ENCODE results near the gene ZDHHC23. TPM values are rescaled to one million over a fixed set of nuclear protein-coding genes. Genes with fewer than 3 reads are reported as not detected.

The ZDHHC23 gene
- 1.0 TPM for total RNA-seq

- Histone ChIP-seq H3K36me3 (ENCODE audit: control insufficient read depth in 3 of 3, insufficient read depth in 3 of 3, low read length in 3 of 3) (no peaks in the 10 kb centered on the region), H3K27ac (ENCODE audit: low read depth, low read length) (no peak within 1 kb of the TSS), H3K9ac (ENCODE audit: low read depth in 1 of 3, low read length in 3 of 3) (peak within 1 kb of the TSS; percentile 10 to 65 (median 64)), H3K4me1 (ENCODE audit: control insufficient read depth in 3 of 3, insufficient read depth in 3 of 3, low read length in 3 of 3) (peaks cover 5 to 10% (median 7%) of the 10 kb centered on the region in 3 donors), H3K27me3 (ENCODE audit: control insufficient read depth in 3 of 3, insufficient read depth in 3 of 3, low read length in 3 of 3) (no peaks in the 10 kb centered on the region), H3K4me3 (ENCODE audit: low read length in 3 of 3) (peak within 1 kb of the TSS; percentile 81 to 83 (median 82)), H3K9me3 (ENCODE audit: control insufficient read depth in 3 of 3, low read length in 3 of 3) (no peaks in the 10 kb centered on the region)
Observed at GRCh38 chr3:113947372-113948014, at the start of gene ZDHHC23. TSS of gene ZDHHC23 (plus strand) at chr3:113948013. CDS start at chr3:113948803, 790 bp downstream.

GRCh38 chr3:113898892-113899291 is 48.9 kb upstream of the ZDHHC23 start:
- H3K36me3 ChIP-seq (ENCODE audit: control insufficient read depth in 3 of 3, insufficient read depth in 3 of 3, low read length in 3 of 3) = no peaks in the 10 kb centered on the region
- no peak overlapping the region for H3K9ac ChIP-seq (ENCODE audit: low read depth in 1 of 3, low read length in 3 of 3)
- H3K4me3 ChIP-seq (ENCODE audit: low read length in 3 of 3) = no peak overlapping the region
- no peak overlapping the region for H3K27ac ChIP-seq (ENCODE audit: low read depth, low read length)
- no peaks in the 10 kb centered on the region for H3K9me3 ChIP-seq (ENCODE audit: control insufficient read depth in 3 of 3, low read length in 3 of 3)
- H3K27me3 ChIP-seq (ENCODE audit: control insufficient read depth in 3 of 3, insufficient read depth in 3 of 3, low read length in 3 of 3) = no peaks in the 10 kb centered on the region
- no peaks in the 10 kb centered on the region for H3K4me1 ChIP-seq (ENCODE audit: control insufficient read depth in 3 of 3, insufficient read depth in 3 of 3, low read length in 3 of 3)

- Histone ChIP-seq H3K9me3 (ENCODE audit: control insufficient read depth in 3 of 3, low read length in 3 of 3) (no peaks in the 10 kb centered on the region), H3K9ac (ENCODE audit: low read depth in 1 of 3, low read length in 3 of 3) (no peak overlapping the region), H3K27me3 (ENCODE audit: control insufficient read depth in 3 of 3, insufficient read depth in 3 of 3, low read length in 3 of 3) (no peaks in the 10 kb centered on the region), H3K4me1 (ENCODE audit: control insufficient read depth in 3 of 3, insufficient read depth in 3 of 3, low read length in 3 of 3) (no peaks in the 10 kb centered on the region), H3K36me3 (ENCODE audit: control insufficient read depth in 3 of 3, insufficient read depth in 3 of 3, low read length in 3 of 3) (no peaks in the 10 kb centered on the region), H3K4me3 (ENCODE audit: low read length in 3 of 3) (no peak overlapping the region), H3K27ac (ENCODE audit: low read depth, low read length) (no peak overlapping the region)
Observed at GRCh38 chr3:113906568-113907140, 41.2 kb upstream of the ZDHHC23 start.

- H3K9me3 ChIP-seq (ENCODE audit: control insufficient read depth in 3 of 3, low read length in 3 of 3) = no peaks in the 10 kb centered on the region
Observed at GRCh38 chr3:113908133-113908532, 39.7 kb upstream of the ZDHHC23 start.

GRCh38 chr3:113910966-113911365 is 36.8 kb upstream of the ZDHHC23 start:
- Histone ChIP-seq H3K27ac (ENCODE audit: low read depth, low read length) (no peak overlapping the region), H3K9ac (ENCODE audit: low read depth in 1 of 3, low read length in 3 of 3) (no peak overlapping the region), H3K27me3 (ENCODE audit: control insufficient read depth in 3 of 3, insufficient read depth in 3 of 3, low read length in 3 of 3) (no peaks in the 10 kb centered on the region), H3K36me3 (ENCODE audit: control insufficient read depth in 3 of 3, insufficient read depth in 3 of 3, low read length in 3 of 3) (no peaks in the 10 kb centered on the region), H3K4me1 (ENCODE audit: control insufficient read depth in 3 of 3, insufficient read depth in 3 of 3, low read length in 3 of 3) (no peaks in the 10 kb centered on the region), H3K4me3 (ENCODE audit: low read length in 3 of 3) (no peak overlapping the region), H3K9me3 (ENCODE audit: control insufficient read depth in 3 of 3, low read length in 3 of 3) (no peaks in the 10 kb centered on the region)

More at GRCh38 chr3:113908133-113908532, 39.7 kb upstream of the ZDHHC23 start:
- Histone ChIP-seq H3K4me1 (ENCODE audit: control insufficient read depth in 3 of 3, insufficient read depth in 3 of 3, low read length in 3 of 3) (no peaks in the 10 kb centered on the region), H3K27ac (ENCODE audit: low read depth, low read length) (no peak overlapping the region), H3K27me3 (ENCODE audit: control insufficient read depth in 3 of 3, insufficient read depth in 3 of 3, low read length in 3 of 3) (no peaks in the 10 kb centered on the region), H3K36me3 (ENCODE audit: control insufficient read depth in 3 of 3, insufficient read depth in 3 of 3, low read length in 3 of 3) (no peaks in the 10 kb centered on the region), H3K4me3 (ENCODE audit: low read length in 3 of 3) (no peak overlapping the region), H3K9ac (ENCODE audit: low read depth in 1 of 3, low read length in 3 of 3) (no peak overlapping the region)

GRCh38 chr3:113912552-113913236 is 35.1 kb upstream of the ZDHHC23 start:
- no peaks in the 10 kb centered on the region for H3K9me3 ChIP-seq (ENCODE audit: control insufficient read depth in 3 of 3, low read length in 3 of 3)
- H3K27me3 ChIP-seq (ENCODE audit: control insufficient read depth in 3 of 3, insufficient read depth in 3 of 3, low read length in 3 of 3) = no peaks in the 10 kb centered on the region
- H3K9ac ChIP-seq (ENCODE audit: low read depth in 1 of 3, low read length in 3 of 3) = no peak overlapping the region
- no peaks in the 10 kb centered on the region for H3K36me3 ChIP-seq (ENCODE audit: control insufficient read depth in 3 of 3, insufficient read depth in 3 of 3, low read length in 3 of 3)
- no peak overlapping the region for H3K4me3 ChIP-seq (ENCODE audit: low read length in 3 of 3)
- H3K27ac ChIP-seq (ENCODE audit: low read depth, low read length) = no peak overlapping the region
- H3K4me1 ChIP-seq (ENCODE audit: control insufficient read depth in 3 of 3, insufficient read depth in 3 of 3, low read length in 3 of 3) = no peaks in the 10 kb centered on the region

- Histone ChIP-seq H3K27me3 (ENCODE audit: control insufficient read depth in 3 of 3, insufficient read depth in 3 of 3, low read length in 3 of 3) (no peaks in the 10 kb centered on the region), H3K4me1 (ENCODE audit: control insufficient read depth in 3 of 3, insufficient read depth in 3 of 3, low read length in 3 of 3) (no peaks in the 10 kb centered on the region), H3K36me3 (ENCODE audit: control insufficient read depth in 3 of 3, insufficient read depth in 3 of 3, low read length in 3 of 3) (no peaks in the 10 kb centered on the region), H3K9me3 (ENCODE audit: control insufficient read depth in 3 of 3, low read length in 3 of 3) (no peaks in the 10 kb centered on the region), H3K4me3 (ENCODE audit: low read length in 3 of 3) (no peak overlapping the region), H3K27ac (ENCODE audit: low read depth, low read length) (no peak overlapping the region), H3K9ac (ENCODE audit: low read depth in 1 of 3, low read length in 3 of 3) (no peak overlapping the region)
Observed at GRCh38 chr3:113914646-113915045, 33.2 kb upstream of the ZDHHC23 start.

- Histone ChIP-seq H3K4me3 (ENCODE audit: low read length in 3 of 3) (no peak overlapping the region), H3K27ac (ENCODE audit: low read depth, low read length) (no peak overlapping the region), H3K4me1 (ENCODE audit: control insufficient read depth in 3 of 3, insufficient read depth in 3 of 3, low read length in 3 of 3) (no peaks in the 10 kb centered on the region), H3K36me3 (ENCODE audit: control insufficient read depth in 3 of 3, insufficient read depth in 3 of 3, low read length in 3 of 3) (no peaks in the 10 kb centered on the region), H3K9ac (ENCODE audit: low read depth in 1 of 3, low read length in 3 of 3) (no peak overlapping the region), H3K9me3 (ENCODE audit: control insufficient read depth in 3 of 3, low read length in 3 of 3) (no peaks in the 10 kb centered on the region), H3K27me3 (ENCODE audit: control insufficient read depth in 3 of 3, insufficient read depth in 3 of 3, low read length in 3 of 3) (peaks cover 0 to 3% (median 0%) of the 10 kb centered on the region in 3 donors)
Observed at GRCh38 chr3:113927556-113927955, 20.3 kb upstream of the ZDHHC23 start.

- H3K4me3 ChIP-seq (ENCODE audit: low read length in 3 of 3) = peak overlapping the region in 2 of 3 donors; percentile 81 to 83
- no peaks in the 10 kb centered on the region for H3K27me3 ChIP-seq (ENCODE audit: control insufficient read depth in 3 of 3, insufficient read depth in 3 of 3, low read length in 3 of 3)
- peaks cover 5 to 10% (median 7%) of the 10 kb centered on the region in 3 donors for H3K4me1 ChIP-seq (ENCODE audit: control insufficient read depth in 3 of 3, insufficient read depth in 3 of 3, low read length in 3 of 3)
- peak overlapping the region in 1 of 3 donors; percentile 64 for H3K9ac ChIP-seq (ENCODE audit: low read depth in 1 of 3, low read length in 3 of 3)
- no peak overlapping the region for H3K27ac ChIP-seq (ENCODE audit: low read depth, low read length)
- no peaks in the 10 kb centered on the region for H3K9me3 ChIP-seq (ENCODE audit: control insufficient read depth in 3 of 3, low read length in 3 of 3)
- H3K36me3 ChIP-seq (ENCODE audit: control insufficient read depth in 3 of 3, insufficient read depth in 3 of 3, low read length in 3 of 3) = no peaks in the 10 kb centered on the region
Observed at GRCh38 chr3:113946831-113947230, 982 bp upstream of the ZDHHC23 start.
